Fibroblast of villous mesenchyme (primary cell): ENCODE results near the gene TERB1. TPM values are rescaled to one million over a fixed set of nuclear protein-coding genes. Genes with fewer than 3 reads are reported as not detected.

Experiments
- DNase-seq: peaks from one replicate; pipeline ENCODE4 v3.0.0-alpha.2; 2010; ENCODE audit warnings: low read depth
- H3K4me3 ChIP-seq: 2 replicates; pipeline ENCODE4 v1.5.1; 2011; ENCODE audit warnings: low read depth, mild to moderate bottlenecking, low read length
- total RNA-seq: library from RNA; depleted of rRNA; stranded (reverse); fragments of >200 nt; gene quantifications from 2 replicates; pipeline ENCODE4 v1.2.3, GENCODE V29; 2012
- TF ChIP-seq, protein P1 (sequence below): IDR thresholded peaks from 2 replicates; pipeline ENCODE4 v1.5.1; 2012; ENCODE audit warnings: low read depth, mild to moderate bottlenecking, low read length; ENCODE audit not compliant: insufficient read depth

Gene TERB1
- under 0.01 TPM in 1 of 2 replicates, not detected in the other for total RNA-seq

DNA sequence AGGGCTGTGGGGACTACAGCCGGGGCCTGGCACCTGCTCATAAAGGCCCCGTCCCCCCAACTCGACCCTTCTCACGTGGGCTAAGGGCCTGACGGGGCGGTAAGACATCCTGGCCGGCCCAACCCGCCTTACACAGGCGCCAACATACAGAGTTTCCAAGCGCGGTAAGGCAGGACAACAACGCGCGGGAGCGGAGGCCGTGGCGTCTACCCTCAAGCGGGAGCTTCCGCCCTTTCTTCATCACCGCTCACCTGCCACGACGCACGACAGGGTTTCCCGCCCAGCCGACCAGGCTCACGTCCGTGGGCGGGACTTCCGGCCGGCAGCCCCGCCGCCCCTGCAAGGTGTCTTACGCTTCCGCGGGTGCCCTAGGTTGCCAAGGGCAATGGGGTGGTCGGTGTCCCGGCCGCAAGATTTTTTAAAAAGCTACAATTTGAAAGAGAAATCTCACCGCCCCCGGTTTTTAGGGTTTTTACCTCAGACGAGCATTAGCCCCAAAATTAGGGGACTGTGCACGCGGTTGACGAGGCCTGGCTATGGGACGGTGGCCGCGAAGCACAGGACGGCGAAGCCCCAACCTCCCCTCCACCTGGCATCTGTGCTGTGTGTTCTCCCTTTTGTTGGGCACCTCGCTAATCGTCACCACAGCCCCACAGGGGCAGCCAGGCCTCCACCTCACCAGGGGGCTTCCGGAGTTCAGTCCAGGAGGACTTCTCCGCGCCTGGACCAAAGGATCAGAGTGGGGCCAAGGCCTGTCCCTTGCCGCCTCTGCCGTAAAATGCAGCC, at the start of gene TERB1:
Gene TERB1 (minus strand): TSS at position 265 of the 786 bp plus-strand sequence. CDS start 4,786 bp downstream, outside the sequence.
- DNase-seq: no peak
- TF ChIP-seq, protein P1, sequence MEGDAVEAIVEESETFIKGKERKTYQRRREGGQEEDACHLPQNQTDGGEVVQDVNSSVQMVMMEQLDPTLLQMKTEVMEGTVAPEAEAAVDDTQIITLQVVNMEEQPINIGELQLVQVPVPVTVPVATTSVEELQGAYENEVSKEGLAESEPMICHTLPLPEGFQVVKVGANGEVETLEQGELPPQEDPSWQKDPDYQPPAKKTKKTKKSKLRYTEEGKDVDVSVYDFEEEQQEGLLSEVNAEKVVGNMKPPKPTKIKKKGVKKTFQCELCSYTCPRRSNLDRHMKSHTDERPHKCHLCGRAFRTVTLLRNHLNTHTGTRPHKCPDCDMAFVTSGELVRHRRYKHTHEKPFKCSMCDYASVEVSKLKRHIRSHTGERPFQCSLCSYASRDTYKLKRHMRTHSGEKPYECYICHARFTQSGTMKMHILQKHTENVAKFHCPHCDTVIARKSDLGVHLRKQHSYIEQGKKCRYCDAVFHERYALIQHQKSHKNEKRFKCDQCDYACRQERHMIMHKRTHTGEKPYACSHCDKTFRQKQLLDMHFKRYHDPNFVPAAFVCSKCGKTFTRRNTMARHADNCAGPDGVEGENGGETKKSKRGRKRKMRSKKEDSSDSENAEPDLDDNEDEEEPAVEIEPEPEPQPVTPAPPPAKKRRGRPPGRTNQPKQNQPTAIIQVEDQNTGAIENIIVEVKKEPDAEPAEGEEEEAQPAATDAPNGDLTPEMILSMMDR: no peak
- no peak within 1 kb of the TSS for H3K4me3 ChIP-seq

DNA sequence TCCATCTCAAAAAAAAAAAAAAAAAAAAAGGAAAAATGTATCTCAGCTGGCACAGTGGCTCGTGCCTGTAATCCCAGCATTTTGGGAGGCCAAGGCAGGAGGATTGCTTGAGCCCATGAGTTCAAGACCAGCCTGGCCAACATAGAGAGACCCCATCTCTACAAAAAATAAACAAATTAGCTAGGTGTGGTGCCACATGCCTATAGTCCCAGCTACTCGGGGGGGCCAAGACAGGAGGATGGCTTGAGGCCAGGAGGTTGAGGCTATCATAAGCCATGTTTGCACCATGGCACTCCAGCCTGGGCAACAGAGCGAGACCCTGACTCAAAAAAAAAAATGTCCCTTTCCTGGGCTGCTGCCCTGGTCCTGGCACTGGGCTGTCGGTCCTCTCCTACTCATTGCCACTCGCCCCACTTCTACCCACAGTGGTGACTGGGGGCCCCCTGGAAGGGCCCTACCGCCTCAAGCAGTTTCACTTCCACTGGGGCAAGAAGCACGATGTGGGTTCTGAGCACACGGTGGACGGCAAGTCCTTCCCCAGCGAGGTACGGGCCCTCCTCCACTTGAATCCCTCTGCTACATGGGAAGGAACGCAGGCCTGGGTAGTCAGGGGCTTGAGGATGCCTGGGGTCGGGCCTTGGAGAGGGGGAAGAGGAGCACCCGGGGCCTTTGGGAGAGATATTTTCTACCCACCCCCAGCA, 48.9 kb upstream of the TERB1 start:
- TF ChIP-seq, protein P1: no peak
- DNase-seq: no peak
- H3K4me3 ChIP-seq: no peak overlapping the region

- H3K4me3 ChIP-seq: no peak overlapping the region
- no peak for DNase-seq
- TF ChIP-seq, protein P1: no peak
Measured at GRCh38 chr16:66849549-66849948, 48.2 kb upstream of the TERB1 start.

GRCh38 chr16:66849021-66849420, 47.6 kb upstream of the TERB1 start:
- TF ChIP-seq, protein P1: no peak
- no peak overlapping the region for H3K4me3 ChIP-seq
- no peak for DNase-seq

DNA sequence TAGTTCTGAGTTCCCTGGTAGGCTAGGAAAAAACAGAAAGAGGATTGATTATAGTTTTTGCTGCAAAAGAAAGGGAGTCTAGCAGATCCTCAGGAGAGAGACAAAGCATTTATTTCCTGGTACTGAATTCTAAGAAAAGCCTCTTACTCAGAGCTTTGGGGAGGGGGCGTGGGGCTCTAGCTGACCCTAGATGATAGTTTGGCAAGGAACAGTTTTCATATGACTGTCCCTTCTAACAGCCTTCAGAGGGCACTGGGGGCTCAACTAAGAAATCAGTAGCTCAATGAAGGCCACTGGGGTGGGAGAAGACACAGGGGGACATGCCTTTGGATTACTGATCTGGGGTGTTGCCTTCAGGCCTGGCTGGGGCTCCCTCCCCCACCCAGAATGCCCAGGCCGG, 46.8 kb upstream of the TERB1 start:
- TF ChIP-seq, protein P1: no peak
- H3K4me3 ChIP-seq: no peak overlapping the region
- DNase-seq: no peak

- TF ChIP-seq, protein P1: no peak
- DNase-seq: no peak
- H3K4me3 ChIP-seq: no peak overlapping the region
Measured at GRCh38 chr16:66847533-66848067, 46.2 kb upstream of the TERB1 start.
